GM21381 (cell line): ENCODE data around the gene KIF5A.

Experiments
- ATAC-seq: cut with Tn5 transposase; IDR thresholded peaks from one replicate; pipeline ENCODE4 v1.9.1; 2021; ENCODE audit warnings: mild to moderate bottlenecking, moderate library complexity; ENCODE audit not compliant: unreplicated experiment

Gene KIF5A

DNA sequence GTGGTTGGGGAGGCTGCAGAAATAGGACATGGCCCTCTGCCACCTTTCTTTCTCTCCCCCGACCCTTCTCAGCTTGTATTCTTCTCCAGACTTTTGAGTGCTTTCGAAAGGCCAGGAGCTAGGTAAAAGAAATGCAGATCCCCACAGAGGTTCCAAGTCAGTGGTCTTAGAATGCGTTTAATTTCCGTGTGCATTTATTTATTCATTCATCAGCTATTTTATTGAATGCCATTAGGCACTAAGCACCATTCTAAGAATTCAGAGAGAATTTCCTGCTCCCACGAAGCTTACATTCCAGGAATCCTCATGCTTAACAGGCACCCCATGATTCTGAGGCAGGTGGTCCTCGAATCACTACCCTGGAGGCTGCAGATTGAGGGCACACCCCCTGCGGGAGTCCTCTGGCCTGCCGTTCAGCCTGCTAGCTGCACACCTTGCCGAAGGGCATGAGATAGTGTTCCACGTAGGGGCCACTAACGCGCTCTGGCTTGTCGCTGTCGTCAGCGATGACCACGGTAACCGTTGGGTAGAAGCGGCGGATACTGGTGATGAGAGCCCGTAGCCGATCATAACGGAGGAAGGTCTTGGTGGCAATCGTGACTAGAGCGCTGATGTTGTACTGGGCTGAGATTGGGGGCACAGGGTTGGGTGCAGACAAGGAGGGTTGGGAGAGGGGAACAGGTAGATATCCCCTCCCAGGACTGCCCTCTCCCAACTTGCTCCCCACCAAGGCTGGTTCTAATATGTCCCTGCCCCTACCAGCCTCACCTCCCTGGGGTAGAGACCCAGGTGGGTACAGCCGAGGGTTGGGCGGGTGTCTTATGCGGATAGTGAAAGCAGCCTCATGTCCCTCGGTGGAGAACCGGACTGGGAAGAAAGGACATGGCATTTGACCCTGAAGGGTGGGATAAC lies 78.7 kb downstream of the KIF5A start:
- ATAC-seq = no peak

DNA sequence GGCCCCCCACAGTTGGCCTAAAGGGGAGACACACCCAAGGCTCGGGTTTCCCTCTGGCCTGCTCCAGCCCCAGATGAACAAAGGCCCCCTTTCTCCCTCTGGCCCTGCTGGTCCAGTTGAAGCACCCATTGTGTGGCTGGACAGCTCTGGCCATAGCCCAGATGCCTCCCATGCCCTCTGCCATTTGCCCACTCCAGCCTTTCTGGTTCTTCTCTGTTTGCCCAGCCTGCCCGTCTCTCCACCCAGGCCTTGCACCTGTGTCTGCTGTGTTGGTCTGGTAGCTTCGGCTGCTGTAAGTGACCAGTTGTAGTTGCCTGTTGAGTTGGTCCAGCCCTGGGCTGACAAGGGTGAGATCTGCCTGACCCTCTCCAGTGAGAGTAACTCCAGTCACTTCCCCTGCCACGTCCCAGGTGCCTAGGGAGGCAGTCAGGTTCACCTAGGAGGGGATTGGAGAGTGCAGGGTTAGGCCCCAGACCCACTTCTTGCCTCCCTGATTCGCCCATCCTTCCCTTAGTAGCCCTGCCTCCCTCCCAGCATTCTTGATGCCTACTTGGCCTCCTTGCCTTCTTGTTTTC lies 80.1 kb downstream of the KIF5A start:
- no peak for ATAC-seq

DNA sequence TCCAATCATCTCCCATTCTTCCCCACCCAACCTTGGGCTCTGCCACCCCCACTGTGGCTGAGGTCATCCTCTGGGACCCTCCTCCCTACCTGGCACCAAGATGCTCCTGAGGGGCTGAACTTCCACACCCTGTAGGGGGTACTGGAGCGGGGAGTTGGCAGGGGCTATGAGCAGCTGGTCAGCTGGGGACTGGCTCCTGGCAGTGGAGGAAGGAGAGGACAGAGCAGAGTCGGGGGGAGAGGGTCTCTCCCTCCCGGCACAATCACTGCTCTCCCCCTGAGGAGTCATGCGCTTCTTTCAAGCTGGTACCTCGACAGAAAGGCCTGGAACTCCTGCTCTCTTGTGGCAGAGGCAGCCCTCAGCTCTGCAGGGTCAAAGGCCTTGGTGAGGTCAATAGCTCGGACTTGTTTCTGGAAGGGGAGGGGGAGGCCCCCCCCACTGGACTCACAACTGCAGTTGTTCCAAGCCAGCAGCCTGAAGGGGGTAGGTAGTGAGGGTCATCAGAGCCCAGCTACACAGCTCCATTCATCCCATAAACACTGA lies 81.1 kb downstream of the KIF5A start:
- no peak for ATAC-seq

DNA sequence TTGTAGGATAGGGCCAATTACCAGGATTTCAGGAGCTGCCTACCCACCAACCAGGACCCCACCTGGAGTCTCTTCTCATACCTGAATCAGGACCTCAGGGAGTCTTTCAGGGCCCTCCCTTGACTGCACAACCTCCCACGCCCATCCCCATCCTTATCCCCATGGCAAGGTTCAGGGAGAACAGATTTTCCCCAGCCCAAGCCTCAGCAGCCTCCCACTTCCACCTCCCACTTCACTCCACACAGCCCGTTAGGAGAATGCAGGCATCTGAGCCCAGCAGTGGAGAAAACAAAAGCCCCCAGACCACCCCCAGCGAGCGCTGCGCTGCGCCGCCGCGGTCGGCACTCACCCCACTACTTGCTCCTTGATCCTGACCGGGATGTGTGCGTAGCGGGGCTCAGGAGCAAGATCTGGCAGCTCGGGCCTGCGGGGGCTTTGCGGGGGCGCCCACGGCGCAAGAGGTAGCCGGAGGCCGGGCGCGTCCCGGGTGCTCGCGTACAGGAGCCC lies 81.8 kb downstream of the KIF5A start:
- ATAC-seq = no peak

DNA sequence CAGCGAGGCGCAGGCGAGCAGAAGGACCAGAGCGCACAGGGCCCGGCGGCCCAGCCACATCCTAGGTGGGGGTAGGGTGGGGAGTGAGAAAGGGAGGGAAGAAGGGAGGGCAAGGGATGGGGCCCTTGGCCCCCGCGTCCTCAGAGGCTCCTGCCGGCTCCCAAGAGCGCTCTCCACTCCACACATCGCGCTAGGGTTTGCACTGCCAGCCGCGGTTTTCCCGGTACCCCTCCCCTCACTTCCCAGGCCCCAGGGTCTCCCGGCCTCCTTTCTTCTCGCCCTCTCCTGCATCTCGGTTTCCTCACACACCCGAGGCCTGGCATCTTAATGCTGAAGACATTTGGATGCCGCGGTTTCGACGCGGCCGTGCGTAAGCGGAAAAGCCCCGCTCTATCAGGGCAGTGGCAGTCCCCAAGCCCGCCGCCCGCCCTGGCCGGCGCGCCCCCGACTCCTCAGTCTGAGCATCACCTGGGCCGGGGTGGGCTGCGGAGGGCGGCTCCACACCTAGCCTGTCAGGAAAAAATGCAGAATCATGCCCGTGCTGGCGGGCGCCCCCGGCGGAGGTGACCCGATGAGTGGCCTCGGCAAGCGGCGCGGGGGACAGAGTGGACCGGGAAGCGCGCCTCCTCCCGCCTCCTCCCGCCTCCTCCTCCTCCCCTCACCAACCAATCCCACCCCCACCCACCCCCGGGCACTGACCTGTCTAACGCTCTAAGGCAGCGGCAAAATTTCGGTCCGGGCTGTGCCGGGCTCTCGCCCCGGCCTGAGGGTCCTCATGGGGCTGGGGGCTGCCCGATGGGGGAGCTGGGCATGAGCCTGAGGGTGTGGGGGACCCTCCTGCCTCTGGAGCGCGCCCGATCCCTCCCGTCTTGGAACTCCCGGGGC lies 82.5 kb downstream of the KIF5A start:
- ATAC-seq = no peak

DNA sequence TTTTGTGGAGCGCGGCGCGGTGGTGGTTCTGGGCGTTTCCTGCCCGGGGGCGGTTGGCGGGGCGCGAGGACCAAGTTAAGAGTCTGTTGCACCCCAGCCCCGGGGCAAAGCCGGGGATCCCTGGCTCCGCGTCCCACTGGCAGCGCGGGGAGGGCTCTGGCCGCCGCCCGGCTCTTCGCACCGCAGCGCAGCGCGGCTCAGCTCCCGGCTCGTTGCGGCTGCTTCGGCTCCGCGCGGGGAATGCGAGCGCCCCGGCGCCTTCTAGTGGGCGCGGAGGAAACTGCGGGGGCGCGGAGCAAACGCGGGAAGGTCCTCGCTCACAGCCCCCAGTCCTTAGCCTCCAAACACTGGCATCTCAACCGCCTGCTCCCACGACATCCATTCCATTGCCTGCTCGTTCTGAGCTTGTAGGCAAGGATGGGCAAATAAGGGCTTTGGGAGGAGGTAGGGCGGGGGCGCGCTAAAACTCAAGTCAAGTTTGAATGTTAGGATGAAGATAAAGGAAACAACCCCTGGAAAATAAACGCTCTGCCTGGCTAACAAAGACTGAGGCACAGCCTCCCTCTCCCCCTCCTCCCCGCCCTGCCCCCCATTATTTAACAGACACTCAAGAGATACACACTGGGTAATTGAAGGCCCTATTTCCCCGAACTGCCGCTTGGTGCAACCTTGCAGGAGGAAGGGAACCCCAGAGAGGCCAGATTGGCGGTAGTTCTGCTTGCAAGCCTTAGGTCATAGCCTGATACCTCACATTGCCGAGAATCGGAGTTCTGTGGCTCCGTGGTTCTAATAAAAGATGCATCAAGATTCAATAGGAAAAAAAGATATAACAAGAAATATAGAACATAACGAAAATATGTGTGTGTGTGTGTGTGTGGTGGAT lies 83.4 kb downstream of the KIF5A start, which contains the start of gene B4GALNT1:
Gene B4GALNT1, minus strand, starts transcription at position 244 of the 883 bp plus-strand sequence. CDS start 1,069 bp downstream, outside the sequence.
- peak; percentile 77 for ATAC-seq
